Measurements from ENCODE around the gene BLOC1S4. TPM values are rescaled to one million over a fixed set of nuclear protein-coding genes. Genes with fewer than 3 reads are reported as not detected.

The BLOC1S4 gene
- total RNA-seq, 1 experiment from 2014 or later: 14.9 TPM

DNA sequence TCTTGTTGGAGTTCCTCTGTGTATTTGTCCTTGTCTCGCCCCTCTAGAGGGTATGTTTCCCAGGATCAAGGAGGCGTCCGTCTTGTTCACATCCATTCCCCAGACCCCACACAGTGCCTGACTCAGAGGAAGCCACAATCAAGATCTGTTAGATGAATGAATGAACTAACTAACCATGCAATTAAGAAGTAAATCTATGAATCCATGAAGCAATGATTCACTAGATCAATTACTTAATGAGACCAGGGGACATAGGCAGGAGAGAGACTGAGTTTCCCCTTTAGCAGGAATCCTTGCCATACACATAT is 11.9 kb downstream of the BLOC1S4 start:
- Histone ChIP-seq H2BK15ac (ENCODE audit: low read depth, low read length) (no peak overlapping the region), H3K9me3 (ENCODE audit: control insufficient read depth, low read depth, low read length) (no peaks in the 10 kb centered on the region), H3K23me2 (ENCODE audit: insufficient read length, low read depth, low read length, poor library complexity, severe bottlenecking) (no peaks in the 10 kb centered on the region), H3K4me2 (ENCODE audit: insufficient read depth, insufficient read length, low read length) (no peak overlapping the region), H3K56ac (ENCODE audit: insufficient read length, low read depth, low read length) (no peak overlapping the region), H2BK12ac (ENCODE audit: insufficient read length, low read depth, low read length) (no peak overlapping the region), H3K79me1 (ENCODE audit: insufficient read depth, low read depth, low read length, poor library complexity, severe bottlenecking) (no peaks in the 10 kb centered on the region), H2AK5ac (ENCODE audit: insufficient read length, low read length) (no peak overlapping the region), H3K4ac (ENCODE audit: low read depth, low read length) (no peak overlapping the region), H3K27ac (ENCODE audit: insufficient read length, low read depth, low read length) (no peak overlapping the region), H4K5ac (ENCODE audit: insufficient read length, low read depth, low read length) (no peak overlapping the region), H3K14ac (ENCODE audit: insufficient read depth, low read length) (no peak overlapping the region), H3K79me2 (ENCODE audit: insufficient read depth, low read length) (no peaks in the 10 kb centered on the region), H4K91ac (ENCODE audit: insufficient read length, low read depth, low read length) (no peak overlapping the region), H2BK5ac (ENCODE audit: insufficient read length, low read length) (no peak overlapping the region), H2BK20ac (ENCODE audit: low read depth, low read length, poor library complexity, severe bottlenecking) (no peak overlapping the region), H3K18ac (ENCODE audit: insufficient read length, low read depth, low read length) (no peak overlapping the region), H3T11ph (ENCODE audit: low read length) (no peak overlapping the region), H3K23ac (ENCODE audit: insufficient read length, low read depth, low read length) (no peak overlapping the region), H3K4me1 (ENCODE audit: insufficient read depth, low read length) (0 out of 2 replicates have a peak, but pooled peaks cover 3% of the 10 kb centered on the region), H4K20me1 (ENCODE audit: control insufficient read depth, insufficient read depth, insufficient read length) (no peaks in the 10 kb centered on the region), H2BK120ac (ENCODE audit: low read depth, low read length, poor library complexity, severe bottlenecking) (no peak overlapping the region), H2AFZ (ENCODE audit: low read length) (no peak overlapping the region), H3K9ac (ENCODE audit: extremely low read depth, insufficient read length, low read length) (no peak overlapping the region), H3K27me3 (ENCODE audit: insufficient read depth, low read length) (no peaks in the 10 kb centered on the region), H4K8ac (replicated peaks; ENCODE audit: insufficient read length, low read depth, low read length) (no peak overlapping the region)
- H3K9me3 Mint-ChIP-seq: no peaks in the 10 kb centered on the region
- no peak for TF ChIP-seq CTCF (conservative IDR thresholded peaks at IDR 0.05)
- H3K4me1 Mint-ChIP-seq: peaks cover 15 to 21% of the 10 kb centered on the region in 2 experiments
- no peaks in the 10 kb centered on the region for H3K27me3 Mint-ChIP-seq (ENCODE audit: low read depth)
- no CpG with 5 or more reads among the region's 3 CpGs for WGBS (ENCODE audit: extremely low coverage, insufficient read length, low lambda C conversion rate)
- peak overlapping the region in 1 of 3 experiments; percentile 15; a peak in 2 of 7 replicates for H3K27ac Mint-ChIP-seq
- H3K36me3 Mint-ChIP-seq (ENCODE audit: insufficient read depth in 1 of 3, low read depth in 3 of 3): no peaks in the 10 kb centered on the region
- no peak overlapping the region for H3K4me3 Mint-ChIP-seq
- DNase-seq: peak; percentile 25
